Subcutaneous abdominal adipose tissue (tissue), 5 donors: Measurements from ENCODE around the gene TVP23C.
A peak's percentile ranks its signal among the peaks of the same experiment; 100 is the strongest.

Experiments used
- H3K27ac ChIP-seq: one replicate; pipeline ENCODE4 v1.7.0; 2013; ENCODE audit warnings: low read depth, mild to moderate bottlenecking, inconsistent platforms, low read length, moderate library complexity
- H3K27me3 ChIP-seq, 5 donors: one replicate each; pipeline ENCODE4 v1.7.0; 2013; ENCODE audit warnings: low read length in 5 of 5, inconsistent platforms in 1 of 5; ENCODE audit not compliant: control insufficient read depth in 5 of 5, insufficient read depth in 4 of 5
- H3K36me3 ChIP-seq, 5 donors: one replicate each; pipeline ENCODE4 v1.7.0; 2013; ENCODE audit warnings: low read length in 5 of 5; ENCODE audit not compliant: control insufficient read depth in 5 of 5, insufficient read depth in 5 of 5
- H3K4me1 ChIP-seq, 5 donors: one replicate each; pipeline ENCODE4 v1.7.0; 2013; ENCODE audit warnings: low read length in 5 of 5, mild to moderate bottlenecking in 3 of 5, moderate library complexity in 1 of 5; ENCODE audit not compliant: control insufficient read depth in 5 of 5, insufficient read depth in 5 of 5
- H3K4me3 ChIP-seq, 5 donors: one replicate each; pipeline ENCODE4 v1.7.0; 2013; ENCODE audit warnings: low read length in 5 of 5, low read depth in 1 of 5
- H3K9ac ChIP-seq, 5 donors: one replicate each; pipeline ENCODE4 v1.7.0; 2013; ENCODE audit warnings: low read length in 5 of 5, mild to moderate bottlenecking in 4 of 5, moderate library complexity in 3 of 5
- H3K9me3 ChIP-seq, 5 donors: one replicate each; pipeline ENCODE4 v1.7.0; 2013; ENCODE audit warnings: low read length in 5 of 5; ENCODE audit not compliant: control insufficient read depth in 5 of 5
- donor health status: healthy.
- donor health status: healthy.
- donor health status: healthy.
- donor health status: healthy.
- donor health status: healthy.

Gene TVP23C

GRCh38 chr17:15453782-15454181 is 109.5 kb downstream of the TVP23C start:
- no peak overlapping the region for H3K9ac ChIP-seq
- no peak overlapping the region for H3K27ac ChIP-seq
- no peak overlapping the region for H3K4me3 ChIP-seq
- no peaks in the 10 kb centered on the region for H3K27me3 ChIP-seq
- H3K4me1 ChIP-seq: peaks cover 4 to 55% (median 45%) of the 10 kb centered on the region in 5 donors
- H3K36me3 ChIP-seq: no peaks in the 10 kb centered on the region
- H3K9me3 ChIP-seq: peaks cover 0 to 6% (median 5%) of the 10 kb centered on the region in 5 donors

DNA sequence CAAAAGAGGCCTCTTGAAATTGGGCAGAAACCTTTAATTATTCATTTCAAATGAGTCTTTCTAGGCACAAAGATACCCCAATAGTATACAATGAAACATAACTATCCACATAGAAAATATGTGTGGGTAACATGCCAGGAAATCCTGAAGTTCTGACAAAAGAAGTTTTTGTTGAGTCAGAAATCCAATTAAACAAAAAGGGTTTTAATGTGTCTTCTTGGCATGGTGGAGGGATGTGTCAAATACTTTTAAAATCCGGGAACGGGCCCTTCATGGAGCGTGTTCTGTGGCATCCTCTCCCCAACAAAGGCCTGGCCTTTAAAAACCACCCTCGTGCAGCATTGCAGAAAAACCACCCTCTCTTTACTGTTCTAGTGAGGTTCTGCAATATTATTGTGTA is 110.0 kb downstream of the TVP23C start:
- Histone ChIP-seq H3K4me3 (no peak overlapping the region), H3K9ac (no peak overlapping the region), H3K27ac (no peak overlapping the region), H3K27me3 (no peaks in the 10 kb centered on the region), H3K9me3 (peaks cover 0 to 6% (median 5%) of the 10 kb centered on the region in 5 donors), H3K36me3 (no peaks in the 10 kb centered on the region), H3K4me1 (peaks cover 4 to 54% (median 40%) of the 10 kb centered on the region in 5 donors)

- Histone ChIP-seq H3K4me3 (no peak overlapping the region), H3K36me3 (no peaks in the 10 kb centered on the region), H3K27ac (peak overlapping the region; percentile 49), H3K9me3 (peaks cover 0 to 6% (median 5%) of the 10 kb centered on the region in 5 donors), H3K27me3 (no peaks in the 10 kb centered on the region), H3K9ac (no peak overlapping the region), H3K4me1 (peaks cover 2 to 50% (median 35%) of the 10 kb centered on the region in 5 donors)
Measured at GRCh38 chr17:15452746-15453145, 110.5 kb downstream of the TVP23C start.
